Mucosa of descending colon (tissue), 3 donors: ENCODE results near the gene CEP131. TPM values are rescaled to one million over a fixed set of nuclear protein-coding genes. Genes with fewer than 3 reads are reported as not detected.
A peak's percentile ranks its signal among the peaks of the same experiment; 100 is the strongest.

Experiments
- ATAC-seq: fragments of 200-7000 bp; cut with Tn5 transposase; one replicate; pipeline ENCODE4 v1.9.1; 2020; ENCODE audit warnings: mild to moderate bottlenecking, moderate library complexity
- DNase-seq, 3 donors: peaks; one replicate each; pipeline ENCODE4 v3.0.0-alpha.2; 2020
- H3K36me3 ChIP-seq: fragments of 200-600 bp; one replicate; pipeline ENCODE4 v1.8.0; 2021; ENCODE audit warnings: low read depth, mild to moderate bottlenecking
- H3K4me1 ChIP-seq: fragments of 200-600 bp; one replicate; pipeline ENCODE4 v1.8.0; 2021; ENCODE audit warnings: low read depth, mild to moderate bottlenecking
- H3K4me3 ChIP-seq: fragments of 200-600 bp; one replicate; pipeline ENCODE4 v1.8.0; 2021; ENCODE audit warnings: mild to moderate bottlenecking
- H3K9me3 ChIP-seq: fragments of 200-600 bp; one replicate; pipeline ENCODE4 v1.8.0; 2021; ENCODE audit warnings: mild to moderate bottlenecking
- intact Hi-C, 2 donors: fragments of 100-400 bp; cut with DNase I in 1 of 2; cut with micrococcal nuclease in 1 of 2; formaldehyde crosslinking; loops; one replicate each; pipeline versions ENCODE4 v1.11.0 to v1.11.1; 2022; cut with DNase I, micrococcal nuclease
- total RNA-seq, 3 donors: library from RNA; stranded (reverse); fragmentation: NEBNext Ultra II Directional in 2 of 3; extraction: Animal tissue kit (Norgen Biotek cat#: 25700) in 2 of 3; gene quantifications; one replicate each; pipeline versions ENCODE4 v1.2.1 to v1.2.4, GENCODE V29; 2021 to 2023
- TF ChIP-seq, protein P1 (sequence below): fragments of 200-600 bp; IDR thresholded peaks from one replicate; pipeline ENCODE4 v1.8.0; 2022; ENCODE audit warnings: antibody characterized with exemption, mild to moderate bottlenecking
- donor health status: DM: no; HTN: no; CAD: no; lungs with moderate emphysema.
- donor health status: DM: no; HTN: no; CAD: no.
- donor health status: DM: no; HTN: yes; CAD: no.

Gene CEP131
- total RNA-seq, 3 donors from 2014 or later, result 5.7 to 9.3 (median 8.7) TPM

- DNase-seq, result no peak
- Histone ChIP-seq H3K4me1 (no peaks in the 10 kb centered on the region), H3K36me3 (no peaks in the 10 kb centered on the region), H3K4me3 (no peak overlapping the region), H3K9me3 (no peaks in the 10 kb centered on the region)
- ATAC-seq, result no peak
- TF ChIP-seq, protein P1, sequence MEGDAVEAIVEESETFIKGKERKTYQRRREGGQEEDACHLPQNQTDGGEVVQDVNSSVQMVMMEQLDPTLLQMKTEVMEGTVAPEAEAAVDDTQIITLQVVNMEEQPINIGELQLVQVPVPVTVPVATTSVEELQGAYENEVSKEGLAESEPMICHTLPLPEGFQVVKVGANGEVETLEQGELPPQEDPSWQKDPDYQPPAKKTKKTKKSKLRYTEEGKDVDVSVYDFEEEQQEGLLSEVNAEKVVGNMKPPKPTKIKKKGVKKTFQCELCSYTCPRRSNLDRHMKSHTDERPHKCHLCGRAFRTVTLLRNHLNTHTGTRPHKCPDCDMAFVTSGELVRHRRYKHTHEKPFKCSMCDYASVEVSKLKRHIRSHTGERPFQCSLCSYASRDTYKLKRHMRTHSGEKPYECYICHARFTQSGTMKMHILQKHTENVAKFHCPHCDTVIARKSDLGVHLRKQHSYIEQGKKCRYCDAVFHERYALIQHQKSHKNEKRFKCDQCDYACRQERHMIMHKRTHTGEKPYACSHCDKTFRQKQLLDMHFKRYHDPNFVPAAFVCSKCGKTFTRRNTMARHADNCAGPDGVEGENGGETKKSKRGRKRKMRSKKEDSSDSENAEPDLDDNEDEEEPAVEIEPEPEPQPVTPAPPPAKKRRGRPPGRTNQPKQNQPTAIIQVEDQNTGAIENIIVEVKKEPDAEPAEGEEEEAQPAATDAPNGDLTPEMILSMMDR, result no peak
- intact Hi-C loops, result no loop called here
These were observed 20.4 kb downstream of the CEP131 start for GRCh38 chr17:81202318-81202717.

GRCh38 chr17:81200695-81201580 is 21.8 kb downstream of the CEP131 start:
- Histone ChIP-seq H3K9me3 (no peaks in the 10 kb centered on the region), H3K36me3 (no peaks in the 10 kb centered on the region), H3K4me3 (no peak overlapping the region), H3K4me1 (no peaks in the 10 kb centered on the region)
- intact Hi-C loops, result no loop called here
- ATAC-seq (peak; percentile 91), DNase-seq (peak in 1 of 3 donors; percentile 88)
- TF ChIP-seq, protein P1, result peak; percentile 27

GRCh38 chr17:81200201-81200600 is 22.6 kb downstream of the CEP131 start:
- intact Hi-C loops, result no loop called here
- H3K4me1 ChIP-seq, result no peaks in the 10 kb centered on the region
- no peaks in the 10 kb centered on the region for H3K36me3 ChIP-seq
- no peak for DNase-seq
- H3K4me3 ChIP-seq, result no peak overlapping the region
- TF ChIP-seq, protein P1, result no peak
- ATAC-seq, result no peak
- H3K9me3 ChIP-seq, result no peaks in the 10 kb centered on the region

DNA sequence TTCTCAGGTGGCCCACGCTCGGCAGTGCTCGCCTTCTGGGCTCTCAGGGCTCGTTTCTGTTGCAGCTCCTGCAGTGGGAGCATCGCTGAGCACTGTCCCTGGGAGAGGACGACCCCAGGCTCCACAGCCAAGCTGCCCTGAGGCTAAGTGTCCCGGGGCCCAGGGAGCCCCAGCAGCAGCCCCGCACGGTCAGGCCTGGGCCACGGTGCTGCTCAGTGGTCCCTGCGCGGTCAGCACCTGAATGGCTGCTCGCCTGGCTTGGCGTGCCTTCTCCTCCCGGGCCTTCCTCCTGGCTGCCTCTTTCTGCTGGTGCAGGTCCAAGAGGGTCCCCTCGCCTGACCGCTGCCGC is 23.3 kb downstream of the CEP131 start:
- Histone ChIP-seq H3K9me3 (no peaks in the 10 kb centered on the region), H3K36me3 (no peaks in the 10 kb centered on the region), H3K4me3 (no peak overlapping the region), H3K4me1 (no peaks in the 10 kb centered on the region)
- TF ChIP-seq, protein P1, result no peak
- intact Hi-C loops, result no loop called here
- no peak for ATAC-seq
- no peak for DNase-seq

DNA sequence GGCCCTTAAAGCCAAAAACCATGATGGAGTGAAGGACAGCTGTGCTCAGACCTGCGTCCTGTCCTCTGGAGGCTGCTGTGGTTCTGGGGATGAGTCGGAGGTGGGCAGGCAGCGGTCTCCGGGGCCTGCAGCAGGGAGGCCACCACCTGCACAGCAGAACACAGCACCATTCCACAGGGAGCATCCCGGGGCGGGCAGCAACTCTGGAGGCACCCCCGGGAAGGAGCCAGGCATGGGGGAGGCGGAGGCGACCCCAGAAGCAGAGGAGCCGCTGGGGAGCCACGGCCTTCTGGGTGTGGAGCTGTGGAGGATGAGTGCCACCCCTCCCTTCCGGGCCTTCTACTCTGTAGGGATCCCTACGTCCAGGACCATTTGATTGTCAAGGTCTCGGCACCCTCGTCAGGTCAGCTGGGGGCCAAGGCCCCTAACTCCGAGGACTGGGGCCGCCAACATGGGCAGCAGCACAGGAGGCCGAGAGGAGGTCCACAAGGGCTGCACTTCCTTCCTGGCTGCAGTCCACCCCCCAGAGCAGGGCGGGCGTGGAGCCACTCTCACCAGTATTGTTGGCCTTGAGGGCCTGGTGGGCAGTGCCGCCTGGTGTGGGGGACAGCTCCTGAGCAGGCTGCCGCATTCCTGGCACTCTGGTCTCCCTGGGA is 23.8 kb downstream of the CEP131 start:
- no peak for ATAC-seq
- H3K4me3 ChIP-seq, result no peak overlapping the region
- no peak for DNase-seq
- H3K36me3 ChIP-seq, result no peaks in the 10 kb centered on the region
- no peaks in the 10 kb centered on the region for H3K9me3 ChIP-seq
- TF ChIP-seq, protein P1, result no peak
- intact Hi-C loops, result no loop called here
- H3K4me1 ChIP-seq, result no peaks in the 10 kb centered on the region
